SK-MEL-5 (cell line): ENCODE results near the gene SLC24A1. TPM values are rescaled to one million over a fixed set of nuclear protein-coding genes. Genes with fewer than 3 reads are reported as not detected.

Experiments used
- DNase-seq: peaks from one replicate; pipeline ENCODE4 v3.0.0-alpha.2; 2016; ENCODE audit warnings: low read depth, low spot score
- in situ Hi-C: cut with HindIII; loops from 2 replicates; pipeline ENCODE4 v1.10.0; 2016; ENCODE audit warnings: low sequenced_read_pairs, high pct_unique_total_duplicates, low pct_unique_long_range_greater_than_20kb
- small RNA-seq, 2 experiments: library from RNA; depleted of rRNA; stranded (forward); fragments of <200 nt; gene quantifications; one replicate each; pipeline ENCODE3, GENCODE V24; 2014
- total RNA-seq: library from RNA; depleted of rRNA; stranded (reverse); fragments of >200 nt; shearing (Covaris generic); gene quantifications from 2 replicates; pipeline ENCODE4 v1.2.3, GENCODE V29; 2014; rRNA removed

SLC24A1 gene
- total RNA-seq, 1 experiment from 2014 or later: 7.4 TPM

DNA sequence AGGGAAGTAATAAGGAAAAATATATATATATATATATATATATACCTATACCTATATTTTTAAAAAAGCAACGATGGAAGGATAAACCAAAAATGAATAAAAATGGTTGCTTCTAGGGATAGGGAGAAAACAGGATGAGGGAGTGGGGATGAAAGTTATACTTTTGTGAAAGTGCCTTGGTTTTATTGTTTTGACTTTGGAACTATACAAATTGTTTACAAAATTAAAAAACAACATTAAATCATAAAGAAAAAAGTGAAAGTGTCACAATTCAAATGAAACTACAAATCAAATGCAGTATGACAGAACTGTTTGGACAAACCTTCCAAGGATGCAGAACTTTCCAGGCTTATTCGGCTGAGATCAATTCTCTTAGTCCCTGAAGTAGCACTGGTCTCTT lies 54.4 kb downstream of the SLC24A1 start:
- no peak for DNase-seq
- in situ Hi-C loops: no loop called here

- DNase-seq: no peak
- in situ Hi-C loops: no loop called here
Measured at GRCh38 chr15:65680544-65680943, 58.8 kb downstream of the SLC24A1 start.

GRCh38 chr15:65682404-65682911 lies 60.7 kb downstream of the SLC24A1 start:
- DNase-seq: no peak
- in situ Hi-C loops: no loop called here

DNA sequence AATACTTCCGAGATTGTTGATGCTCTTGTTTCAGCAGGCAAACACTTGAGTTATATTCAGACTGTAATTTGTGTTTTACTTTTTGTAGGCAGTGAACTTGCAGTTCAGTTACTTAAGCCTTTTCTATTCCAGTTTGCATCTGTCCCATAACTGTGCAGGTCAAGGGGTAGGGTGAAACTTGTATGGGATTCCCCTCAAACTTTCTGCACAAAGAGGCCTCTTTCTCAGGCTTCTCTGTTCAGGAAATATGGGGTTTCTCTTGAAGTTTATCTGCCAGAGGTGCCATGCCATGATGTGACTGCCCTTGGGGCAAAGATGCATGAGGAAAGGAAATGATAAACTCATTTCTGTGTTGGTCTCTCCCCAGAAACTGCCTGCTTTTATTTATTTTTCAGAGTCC lies 66.7 kb downstream of the SLC24A1 start:
- no peak for DNase-seq
- in situ Hi-C loops: no loop called here

DNA sequence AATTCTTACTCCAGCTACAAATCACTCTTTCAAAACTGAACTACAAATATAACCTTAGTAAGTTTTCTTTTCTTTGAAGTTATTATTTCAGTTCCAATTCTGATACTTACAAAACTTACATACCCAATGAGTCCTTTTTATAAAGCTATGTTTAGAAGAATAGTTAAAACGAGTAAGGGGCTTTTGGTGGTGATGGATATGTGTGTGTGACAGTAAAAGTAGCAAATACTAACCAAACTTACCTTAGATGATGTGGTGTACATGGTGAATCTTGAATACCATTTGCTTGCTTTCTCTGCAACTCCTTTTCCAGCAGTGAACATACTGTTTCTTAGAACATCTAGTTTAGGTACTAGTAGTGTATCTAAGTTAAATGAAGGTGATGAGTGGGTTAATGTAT lies 68.4 kb downstream of the SLC24A1 start:
- in situ Hi-C loops: no loop called here
- no peak for DNase-seq

DNA sequence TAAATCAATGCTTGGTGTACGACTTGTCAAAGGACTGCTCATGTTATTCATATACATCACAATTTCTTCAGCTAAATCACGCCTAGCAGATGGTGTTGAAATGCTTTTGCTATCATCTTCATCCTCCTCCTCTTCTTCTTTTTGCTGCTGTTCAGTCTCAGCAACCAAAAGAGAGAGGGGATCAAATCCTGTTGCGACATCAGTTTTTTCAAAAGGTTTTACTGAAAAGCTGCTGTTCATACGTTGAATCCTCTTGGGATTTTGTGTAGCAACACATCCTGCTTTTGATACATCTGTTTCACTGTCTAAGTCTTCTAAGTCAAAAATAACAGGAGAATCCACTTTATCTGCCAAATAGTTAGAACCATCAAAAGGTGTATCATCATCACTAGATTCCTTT lies 69.0 kb downstream of the SLC24A1 start:
- in situ Hi-C loops: no loop called here

DNA sequence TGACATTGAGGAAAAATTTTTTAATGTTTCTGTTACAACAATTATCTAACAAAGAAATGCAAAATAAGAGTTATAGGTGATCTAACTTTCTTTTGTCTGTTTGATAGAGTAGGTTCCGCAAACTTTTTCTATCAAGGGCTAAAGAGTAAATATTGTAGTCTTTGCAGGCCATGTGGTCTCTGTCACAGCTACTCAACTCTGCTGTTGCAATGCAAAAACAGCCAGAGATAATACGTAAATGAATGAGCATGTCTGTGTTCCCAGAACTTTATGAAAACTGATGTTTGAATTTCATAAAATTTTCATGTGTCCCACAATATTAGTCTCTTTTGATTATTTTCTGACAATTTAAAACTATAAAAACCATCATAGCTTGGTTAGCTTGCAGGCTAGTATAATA lies 73.3 kb downstream of the SLC24A1 start:
- in situ Hi-C loops: no loop called here
- DNase-seq: no peak

More for the DNA sequence above, 69.0 kb downstream of the SLC24A1 start:
- DNase-seq: no peak

Small RNAs within 50 kb of the gene (small RNA-seq; reads per million reads assigned to genes)
- gene SNORD13E: 0.02 to 0.05 reads per million in 2 experiments

Other genes with a start within 250 kb of the SLC24A1 start
- gene IGDCC3, start 243.9 kb upstream of the SLC24A1 start, total RNA-seq: 0.13 and 0.24 TPM in 2 replicates
- 0.13 and 0.42 TPM in 2 replicates for gene IGDCC4, start 199.0 kb upstream of the SLC24A1 start, total RNA-seq
- 17.4 and 23.2 TPM in 2 replicates for gene DPP8, start 104.2 kb upstream of the SLC24A1 start, total RNA-seq
- 154 and 171 TPM in 2 replicates for gene HACD3, start 91.5 kb upstream of the SLC24A1 start, total RNA-seq
- gene INTS14, start 10.8 kb upstream of the SLC24A1 start, total RNA-seq: 24.7 and 27.3 TPM in 2 replicates
- 10.4 and 13.0 TPM in 2 replicates for gene DENND4A, start 170.4 kb downstream of the SLC24A1 start, total RNA-seq
- gene RAB11A, start 247.6 kb downstream of the SLC24A1 start, total RNA-seq: 283 TPM in 2 replicates